PFSK-1 (cell line): Measurements from ENCODE around the gene NDEL1.

Source experiments
- FOXP2 ChIP-seq: optimal IDR thresholded peaks from 2 replicates; pipeline ENCODE3; 2011; ENCODE audit warnings: borderline replicate concordance, control low read depth, inconsistent platforms; ENCODE audit not compliant: insufficient read depth; ENCODE audit errors: extremely low read length, extremely low read depth
- POLR2AphosphoS5 ChIP-seq: IDR thresholded peaks from 2 replicates; pipeline ENCODE4 v1.6.1; 2012; ENCODE audit warnings: low read depth, mild to moderate bottlenecking, control low read depth, low read length, moderate library complexity
- REST ChIP-seq, 2 experiments: IDR thresholded peaks; 2 replicates each; pipeline versions ENCODE4 v1.6.1 to v1.8.0; 2011 to 2012; ENCODE audit warnings: low read depth in 2 of 2, low read length in 2 of 2, control low read depth in 1 of 2, inconsistent platforms in 1 of 2, mild to moderate bottlenecking in 1 of 2, moderate library complexity in 1 of 2; ENCODE audit not compliant: insufficient read depth in 1 of 2
- SIN3A ChIP-seq: IDR thresholded peaks from 2 replicates; pipeline ENCODE4 v1.6.1; 2012; ENCODE audit warnings: mild to moderate bottlenecking, low read length, moderate library complexity, borderline replicate concordance; ENCODE audit not compliant: insufficient read depth
- TAF1 ChIP-seq: IDR thresholded peaks from 2 replicates; pipeline ENCODE4 v1.6.1; 2012; ENCODE audit warnings: low read length, control low read depth, borderline replicate concordance; ENCODE audit not compliant: insufficient read depth

- no peak for TF ChIP-seq SIN3A
- no peak for TF ChIP-seq POLR2AphosphoS5
- TF ChIP-seq REST (IDR thresholded peaks at IDR 0.05; ENCODE audit: insufficient read depth in 1 of 2, low read depth in 2 of 2, low read length in 2 of 2), result no peak
- no peak for TF ChIP-seq TAF1
- TF ChIP-seq FOXP2, result no peak
Measured at GRCh38 chr17:8475227-8475626, 39.5 kb downstream of the NDEL1 start.
